T-cell (primary cell): ENCODE results near the gene SLC9A7. TPM values are rescaled to one million over a fixed set of nuclear protein-coding genes. Genes with fewer than 3 reads are reported as not detected.
A peak's percentile ranks its signal among the peaks of the same experiment; 100 is the strongest.

ENCODE experiments used
- ATAC-seq, 4 experiments: fragments of 200-7000 bp in 3 of 4; fragments of 150-1000 bp in 1 of 4; cut with Tn5 transposase; replicated peaks in 1 of 4; 1 replicate in 3 of 4; 2 replicates in 1 of 4; pipeline ENCODE4 v1.10.0; 2021; ENCODE audit warnings: moderate library complexity in 3 of 4, mild to moderate bottlenecking in 2 of 4, moderate number of reproducible peaks in 1 of 4
- CTCF ChIA-PET, 2 donors: fragments of 300-600 bp; sonication (Branson Sonifier 250); formaldehyde crosslinking; loops; one replicate each; lab custom pipeline; 2022; ENCODE audit warnings: antibody characterized with exemption in 2 of 2; lab: Charles Lee
- POLR2A ChIA-PET, 2 donors: fragments of 300-600 bp; sonication (Branson Sonifier 250); formaldehyde crosslinking; loops; one replicate each; lab custom pipeline; 2022; ENCODE audit warnings: antibody characterized with exemption in 2 of 2; lab: Charles Lee
- DNase-seq, 35 experiments: peaks; one replicate each; pipeline versions ENCODE4 v3.0.0 to v3.0.0-alpha.2; 2013 to 2023
- H3K27ac ChIP-seq: one replicate; pipeline ENCODE4 v1.5.1; 2013; ENCODE audit warnings: low read length
- H3K27me3 ChIP-seq, 2 experiments: replicated peaks in 1 of 2; 1 replicate in 1 of 2; 2 replicates in 1 of 2; pipeline versions ENCODE4 v1.6.1 to v1.7.0; 2013; ENCODE audit warnings: low read length in 1 of 2, mixed read lengths in 1 of 2; ENCODE audit not compliant: control insufficient read depth in 2 of 2, insufficient read depth in 2 of 2; ENCODE audit errors: extremely low read depth in 1 of 2
- H3K36me3 ChIP-seq, 2 donors: 1 replicate in 1 of 2; 2 replicates in 1 of 2; pipeline versions ENCODE4 v1.6.1 to v1.7.0; 2013; ENCODE audit warnings: low read length in 1 of 2; ENCODE audit not compliant: control insufficient read depth in 2 of 2, insufficient read depth in 1 of 2; ENCODE audit errors: extremely low read depth in 1 of 2
- H3K4me1 ChIP-seq, 2 experiments: 1 replicate in 1 of 2; 2 replicates in 1 of 2; pipeline versions ENCODE4 v1.6.1 to v1.7.0; 2013; ENCODE audit warnings: low read length in 2 of 2, mixed read lengths in 1 of 2; ENCODE audit not compliant: insufficient read depth in 2 of 2, control insufficient read depth in 1 of 2; ENCODE audit errors: extremely low read depth in 1 of 2
- H3K4me3 ChIP-seq, 2 donors: 1 replicate in 1 of 2; 2 replicates in 1 of 2; pipeline versions ENCODE4 v1.5.1 to v1.7.0; 2013; ENCODE audit warnings: mild to moderate bottlenecking in 2 of 2, low read length in 1 of 2, moderate library complexity in 1 of 2; ENCODE audit not compliant: control insufficient read depth in 1 of 2; ENCODE audit errors: extremely low read depth in 1 of 2
- H3K9me3 ChIP-seq: 2 replicates; pipeline ENCODE4 v1.7.0; 2013
- H3K27ac Mint-ChIP-seq, 2 donors: one replicate each; pipeline ENCODE4 v1.8.0; 2020 to 2021; ENCODE audit warnings: mild to moderate bottlenecking in 2 of 2, mixed read lengths in 2 of 2
- H3K27me3 Mint-ChIP-seq, 2 donors: one replicate each; pipeline ENCODE4 v1.8.0; 2021 to 2022; ENCODE audit warnings: mixed read lengths in 2 of 2
- H3K36me3 Mint-ChIP-seq: one replicate; pipeline ENCODE4 v1.8.0; 2021; ENCODE audit warnings: mixed read lengths
- H3K4me1 Mint-ChIP-seq, 3 donors: one replicate each; pipeline ENCODE4 v1.8.0; 2020 to 2022; ENCODE audit warnings: mixed read lengths in 3 of 3, mild to moderate bottlenecking in 1 of 3
- H3K4me3 Mint-ChIP-seq, 3 donors: one replicate each; pipeline ENCODE4 v1.8.0; 2020 to 2022; ENCODE audit warnings: mild to moderate bottlenecking in 3 of 3, mixed read lengths in 3 of 3, moderate library complexity in 3 of 3
- H3K9me3 Mint-ChIP-seq, 3 donors: one replicate each; pipeline ENCODE4 v1.8.0; 2020 to 2022; ENCODE audit warnings: mixed read lengths in 3 of 3
- WGBS: methylation state at CpG from one replicate; pipeline ENCODE4 v1.1.5; 2013; ENCODE audit warnings: missing lambda C conversion rate; ENCODE audit not compliant: insufficient coverage; 5-methylcytosine and 5-hydroxymethylcytosine counted together
- total RNA-seq, 35 experiments: library from RNA in 6 of 35; stranded (reverse) in 6 of 35; fragments of 120-200 nt in 1 of 35; gene quantifications; one replicate each; pipeline versions ENCODE4 v1.2.1 to v1.2.4 and lab custom pipeline; 2013 to 2026

The SLC9A7 gene
- total RNA-seq, 5 donors from 2014 or later (not counting 1 experiment from before 2014, with no cell fraction given), result 2.3 to 6.3 (median 3.7) TPM

DNA sequence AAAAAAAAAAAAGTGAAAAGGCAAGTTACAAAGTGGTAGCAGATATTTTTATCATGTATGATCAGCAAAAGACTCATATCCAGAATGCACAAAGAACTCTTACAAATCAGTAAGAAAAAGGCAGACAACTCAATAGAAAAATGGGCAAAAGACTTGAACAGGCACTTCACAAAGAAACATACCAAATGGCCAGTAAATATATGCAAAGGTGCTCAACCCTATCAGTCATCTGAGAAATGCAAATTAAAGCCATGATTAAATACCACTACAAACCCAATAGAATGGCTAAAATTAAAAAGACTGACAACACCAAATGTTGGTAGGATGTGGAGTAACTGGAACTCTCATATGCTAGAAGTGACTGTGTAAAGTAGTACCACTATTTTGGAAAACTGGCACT lies 140.0 kb downstream of the SLC9A7 start:
- Histone ChIP-seq H3K36me3 (no peaks in the 10 kb centered on the region), H3K4me3 (no peak overlapping the region), H3K9me3 (no peaks in the 10 kb centered on the region), H3K4me1 (peaks cover 0 to 3% of the 10 kb centered on the region in 2 experiments), H3K27me3 (no peaks in the 10 kb centered on the region), H3K27ac (no peak overlapping the region)
- H3K4me3 Mint-ChIP-seq, result no peak overlapping the region
- DNase-seq (no peak), ATAC-seq (no peak)
- peaks cover 6 to 14% (median 10%) of the 10 kb centered on the region in 3 donors for H3K4me1 Mint-ChIP-seq
- CTCF ChIA-PET, result no interaction called here
- POLR2A ChIA-PET, result no interaction called here
- peaks cover 0 to 33% of the 10 kb centered on the region in 2 donors for H3K27me3 Mint-ChIP-seq
- peaks cover 13% of the 10 kb centered on the region for H3K36me3 Mint-ChIP-seq
- H3K27ac Mint-ChIP-seq, result no peak overlapping the region
- H3K9me3 Mint-ChIP-seq, result peaks cover 0 to 5% (median 0%) of the 10 kb centered on the region in 3 donors

DNA sequence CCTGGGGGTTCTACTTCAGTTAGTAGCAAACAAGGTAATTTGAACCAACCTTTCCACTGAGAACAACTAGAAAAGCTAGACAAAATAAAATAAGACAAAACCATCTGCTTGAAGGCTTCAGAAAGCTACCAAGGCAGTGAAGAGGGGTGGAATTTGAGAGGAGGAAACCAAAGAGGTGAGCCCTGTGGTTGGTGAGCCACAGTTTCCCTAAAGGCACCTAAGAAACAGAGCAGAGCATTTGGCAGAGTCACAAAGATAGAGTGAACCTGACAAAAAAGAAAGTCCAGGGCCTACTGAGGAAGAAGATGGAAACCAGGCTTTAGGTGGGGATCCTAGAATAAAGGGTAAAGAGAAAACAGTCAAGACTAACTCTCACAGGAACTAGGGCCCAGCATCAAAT lies 141.0 kb downstream of the SLC9A7 start:
- Mint-ChIP-seq H3K4me3 (no peak overlapping the region), H3K27ac (no peak overlapping the region), H3K4me1 (peaks cover 6 to 24% (median 13%) of the 10 kb centered on the region in 3 donors), H3K27me3 (peaks cover 0 to 34% of the 10 kb centered on the region in 2 donors), H3K36me3 (peaks cover 13% of the 10 kb centered on the region), H3K9me3 (peaks cover 0 to 5% (median 0%) of the 10 kb centered on the region in 3 donors)
- H3K4me3 ChIP-seq, result no peak overlapping the region
- DNase-seq, result no peak
- H3K4me1 ChIP-seq, result peaks cover 0 to 7% of the 10 kb centered on the region in 2 experiments
- H3K27me3 ChIP-seq, result no peaks in the 10 kb centered on the region
- POLR2A ChIA-PET, result no interaction called here
- CTCF ChIA-PET, result no interaction called here
- no peaks in the 10 kb centered on the region for H3K9me3 ChIP-seq
- no peak for ATAC-seq
- H3K36me3 ChIP-seq, result no peaks in the 10 kb centered on the region
- no peak overlapping the region for H3K27ac ChIP-seq

DNA sequence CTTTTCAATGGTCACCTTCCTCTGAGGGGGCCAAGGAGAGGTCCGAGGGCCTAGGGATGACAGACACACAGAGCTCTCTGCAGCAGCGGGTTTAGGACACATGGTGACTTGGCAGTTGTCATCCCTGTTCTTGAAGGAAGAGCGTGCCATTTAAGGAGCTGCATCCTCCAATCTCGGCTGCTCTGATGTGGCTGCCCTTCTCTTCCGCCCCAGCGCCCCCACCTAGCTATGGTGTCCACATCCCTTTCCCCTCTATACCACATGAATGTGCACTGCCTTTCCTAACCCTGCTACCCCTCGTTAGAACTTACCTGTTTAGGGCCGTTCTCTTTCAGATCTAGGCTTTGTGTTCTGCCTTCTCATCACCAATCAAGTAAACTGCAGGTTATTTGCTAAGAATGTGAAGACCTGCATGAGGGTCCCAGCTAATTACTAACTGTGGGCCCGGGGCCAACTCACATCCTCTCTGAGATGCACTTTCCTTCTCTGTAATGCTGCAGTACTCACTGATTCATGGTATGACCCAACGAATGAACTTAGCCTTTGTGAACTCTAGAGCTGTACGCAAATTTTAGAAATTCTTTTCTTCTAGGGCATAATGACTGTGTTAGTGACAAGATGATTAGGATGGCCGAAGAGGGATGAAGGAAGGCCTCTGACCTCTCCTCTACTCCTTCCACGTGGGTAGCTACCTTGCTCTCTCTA lies 147.1 kb downstream of the SLC9A7 start:
- Mint-ChIP-seq H3K27me3 (peaks cover 0 to 35% of the 10 kb centered on the region in 2 donors), H3K4me1 (peaks cover 16 to 46% (median 32%) of the 10 kb centered on the region in 3 donors), H3K36me3 (peaks cover under 1% of the 10 kb centered on the region), H3K9me3 (no peaks in the 10 kb centered on the region), H3K4me3 (peak overlapping the region in 2 of 3 donors; percentile 26 to 31), H3K27ac (peak overlapping the region in 1 of 2 donors; percentile 19)
- DNase-seq (peak in 33 of 35 experiments; percentile 17 to 62 (median 42)), ATAC-seq (peak; percentile 94 to 99 (median 98))
- Histone ChIP-seq H3K27me3 (no peaks in the 10 kb centered on the region), H3K36me3 (no peaks in the 10 kb centered on the region), H3K4me1 (peaks cover 13 to 25% of the 10 kb centered on the region in 2 experiments), H3K4me3 (no peak overlapping the region), H3K27ac (no peak overlapping the region), H3K9me3 (no peaks in the 10 kb centered on the region)
- ChIA-PET POLR2A (no interaction called here), CTCF (interaction anchor here (0.6 to 1.1 kb wide), 3 partner anchors 10 to 39 kb away, joined by 3 to 5 read pairs (median 4); no protein-coding TSS in a partner anchor)
- 23% methylated on average over 3 of the region's 13 CpGs for WGBS

GRCh38 chrX:46610070-46610658 lies 148.8 kb downstream of the SLC9A7 start:
- H3K36me3 Mint-ChIP-seq, result no peaks in the 10 kb centered on the region
- peaks cover 13 to 25% of the 10 kb centered on the region in 2 experiments for H3K4me1 ChIP-seq
- no peak overlapping the region for H3K27ac Mint-ChIP-seq
- no peaks in the 10 kb centered on the region for H3K27me3 ChIP-seq
- DNase-seq (no peak), ATAC-seq (no peak)
- H3K4me1 Mint-ChIP-seq, result peaks cover 15 to 46% (median 32%) of the 10 kb centered on the region in 3 donors
- H3K27me3 Mint-ChIP-seq, result peaks cover 0 to 33% of the 10 kb centered on the region in 2 donors
- no peak overlapping the region for H3K4me3 Mint-ChIP-seq
- no peak overlapping the region for H3K4me3 ChIP-seq
- no peak overlapping the region for H3K27ac ChIP-seq
- CTCF ChIA-PET, result no interaction called here
- H3K9me3 Mint-ChIP-seq, result no peaks in the 10 kb centered on the region
- no peaks in the 10 kb centered on the region for H3K9me3 ChIP-seq
- POLR2A ChIA-PET, result no interaction called here
- H3K36me3 ChIP-seq, result no peaks in the 10 kb centered on the region
- WGBS, result 86% methylated on average over 1 of the region's 5 CpGs

DNA sequence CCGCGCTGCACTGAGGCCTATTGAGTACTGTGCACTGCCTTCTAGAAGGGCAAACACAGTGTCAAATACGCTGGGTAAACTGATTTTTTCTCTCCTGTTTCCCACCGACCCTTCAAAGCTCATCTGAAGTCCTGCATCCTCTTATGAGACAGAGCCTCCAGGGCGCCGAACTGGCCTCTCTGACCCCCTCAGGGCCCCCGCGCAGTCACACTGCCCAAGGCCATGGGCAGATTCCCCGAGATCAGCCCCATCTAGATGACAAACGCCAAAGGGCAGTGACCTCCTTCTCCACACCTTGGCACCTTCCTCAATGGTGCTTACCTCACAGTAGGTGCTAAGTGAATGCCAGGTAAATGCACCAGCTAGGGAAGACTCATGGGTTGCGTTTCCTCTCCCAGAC lies 151.0 kb downstream of the SLC9A7 start:
- no peaks in the 10 kb centered on the region for H3K36me3 Mint-ChIP-seq
- WGBS, result 80% methylated on average over 1 of the region's 11 CpGs
- ChIA-PET POLR2A (no interaction called here), CTCF (no interaction called here)
- H3K36me3 ChIP-seq, result no peaks in the 10 kb centered on the region
- H3K9me3 Mint-ChIP-seq, result no peaks in the 10 kb centered on the region
- H3K27ac ChIP-seq, result no peak overlapping the region
- DNase-seq (no peak), ATAC-seq (no peak)
- no peak overlapping the region for H3K27ac Mint-ChIP-seq
- H3K4me3 Mint-ChIP-seq, result no peak overlapping the region
- H3K4me1 Mint-ChIP-seq, result peaks cover 15 to 36% (median 30%) of the 10 kb centered on the region in 3 donors
- H3K27me3 ChIP-seq, result no peaks in the 10 kb centered on the region
- H3K4me3 ChIP-seq, result no peak overlapping the region
- H3K4me1 ChIP-seq, result peaks cover 13 to 20% of the 10 kb centered on the region in 2 experiments
- no peaks in the 10 kb centered on the region for H3K9me3 ChIP-seq
- H3K27me3 Mint-ChIP-seq, result peaks cover 0 to 22% of the 10 kb centered on the region in 2 donors

DNA sequence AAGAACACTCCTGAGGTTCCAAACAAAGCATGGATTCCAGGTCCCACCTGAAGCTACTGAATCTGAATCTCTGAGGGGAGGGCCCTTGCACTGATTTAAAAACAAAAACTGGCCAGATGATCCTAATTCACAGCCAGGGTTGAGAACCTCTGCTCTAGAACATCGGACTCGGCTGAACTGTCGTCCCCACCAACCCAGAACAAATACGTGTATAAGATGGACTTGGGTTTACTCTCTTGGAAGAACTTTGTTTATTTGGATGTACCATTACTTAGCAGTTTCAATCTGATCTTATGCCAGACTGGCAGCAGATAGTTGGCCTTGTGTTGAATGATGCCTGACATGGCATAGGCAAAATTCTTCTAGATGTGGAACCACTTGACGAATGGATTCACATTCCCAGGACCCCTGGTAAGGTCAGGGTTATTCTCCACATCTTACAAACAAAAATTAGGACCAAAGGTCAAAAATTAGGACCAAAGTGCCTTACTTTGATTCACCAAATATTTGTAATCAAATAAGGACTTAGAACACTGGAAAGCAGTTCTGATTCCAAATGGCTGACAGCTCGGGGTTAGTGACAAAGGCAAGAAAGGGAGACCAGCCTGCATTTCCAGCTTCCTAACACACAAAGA lies 156.3 kb downstream of the SLC9A7 start:
- DNase-seq (no peak), ATAC-seq (no peak)
- no peaks in the 10 kb centered on the region for H3K27me3 ChIP-seq
- H3K4me3 ChIP-seq, result no peak overlapping the region
- no peak overlapping the region for H3K27ac ChIP-seq
- H3K9me3 ChIP-seq, result no peaks in the 10 kb centered on the region
- H3K36me3 ChIP-seq, result no peaks in the 10 kb centered on the region
- no peaks in the 10 kb centered on the region for H3K4me1 ChIP-seq
- no peak overlapping the region for H3K27ac Mint-ChIP-seq
- no CpG with 5 or more reads among the region's 6 CpGs for WGBS
- no peak overlapping the region for H3K4me3 Mint-ChIP-seq
- H3K4me1 Mint-ChIP-seq, result peaks cover 0 to 3% (median 0%) of the 10 kb centered on the region in 3 donors
- ChIA-PET POLR2A (no interaction called here), CTCF (no interaction called here)
- peaks cover 0 to 16% of the 10 kb centered on the region in 2 donors for H3K27me3 Mint-ChIP-seq
- H3K36me3 Mint-ChIP-seq, result peaks cover 9% of the 10 kb centered on the region
- H3K9me3 Mint-ChIP-seq, result no peaks in the 10 kb centered on the region
